IMR-90 (cell line): ENCODE measurements around the gene TMCC3.

ENCODE experiments used
- ELK1 ChIP-seq: fragments of 150-350 bp; IDR thresholded peaks from 2 replicates; pipeline ENCODE4 v1.6.1; 2016; ENCODE audit warnings: low read depth, mild to moderate bottlenecking, low read length, moderate library complexity, borderline replicate concordance
- FOS ChIP-seq: fragments of 150-350 bp; IDR thresholded peaks from 2 replicates; pipeline ENCODE4 v1.6.1; 2016; ENCODE audit warnings: low read depth, low read length
- MXI1 ChIP-seq: IDR thresholded peaks from 2 replicates; pipeline ENCODE4 v1.6.1; 2012; ENCODE audit warnings: low read depth, mild to moderate bottlenecking, low read length, moderate library complexity, borderline replicate concordance
- POLR2A ChIP-seq: IDR thresholded peaks from 2 replicates; pipeline ENCODE4 v1.6.1; 2012; ENCODE audit warnings: mild to moderate bottlenecking, low read depth, low read length
- RAD21 ChIP-seq: IDR thresholded peaks from 2 replicates; pipeline ENCODE4 v1.6.1; 2012; ENCODE audit warnings: low read length, improper control_type of control experiment
- TF ChIP-seq, protein P1 (sequence below): conservative IDR thresholded peaks from 2 replicates; pipeline ENCODE4 v1.5.1; 2012; ENCODE audit warnings: mild to moderate bottlenecking, low read depth, low read length, improper control_type of control experiment

DNA sequence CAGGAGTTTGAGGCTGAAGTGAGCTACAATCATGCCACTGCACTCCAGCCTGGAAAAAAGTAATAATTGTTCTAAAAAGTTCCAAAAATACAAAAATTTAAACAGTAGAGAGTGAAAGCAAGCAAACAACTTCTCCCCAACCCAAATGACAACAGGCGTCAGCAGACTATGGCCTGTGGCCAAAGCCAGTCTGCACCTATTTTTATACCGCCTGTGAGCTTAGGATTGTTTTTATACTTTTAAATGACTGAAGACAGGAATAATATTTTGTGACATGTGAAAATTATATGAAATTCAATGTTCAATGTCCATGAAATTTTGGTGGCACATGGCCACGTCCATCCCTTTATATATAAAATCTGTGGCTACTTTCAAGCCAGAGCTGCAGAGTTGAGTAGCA, 48.2 kb upstream of the TMCC3 start:
- TF ChIP-seq POLR2A: no peak
- TF ChIP-seq, protein P1, sequence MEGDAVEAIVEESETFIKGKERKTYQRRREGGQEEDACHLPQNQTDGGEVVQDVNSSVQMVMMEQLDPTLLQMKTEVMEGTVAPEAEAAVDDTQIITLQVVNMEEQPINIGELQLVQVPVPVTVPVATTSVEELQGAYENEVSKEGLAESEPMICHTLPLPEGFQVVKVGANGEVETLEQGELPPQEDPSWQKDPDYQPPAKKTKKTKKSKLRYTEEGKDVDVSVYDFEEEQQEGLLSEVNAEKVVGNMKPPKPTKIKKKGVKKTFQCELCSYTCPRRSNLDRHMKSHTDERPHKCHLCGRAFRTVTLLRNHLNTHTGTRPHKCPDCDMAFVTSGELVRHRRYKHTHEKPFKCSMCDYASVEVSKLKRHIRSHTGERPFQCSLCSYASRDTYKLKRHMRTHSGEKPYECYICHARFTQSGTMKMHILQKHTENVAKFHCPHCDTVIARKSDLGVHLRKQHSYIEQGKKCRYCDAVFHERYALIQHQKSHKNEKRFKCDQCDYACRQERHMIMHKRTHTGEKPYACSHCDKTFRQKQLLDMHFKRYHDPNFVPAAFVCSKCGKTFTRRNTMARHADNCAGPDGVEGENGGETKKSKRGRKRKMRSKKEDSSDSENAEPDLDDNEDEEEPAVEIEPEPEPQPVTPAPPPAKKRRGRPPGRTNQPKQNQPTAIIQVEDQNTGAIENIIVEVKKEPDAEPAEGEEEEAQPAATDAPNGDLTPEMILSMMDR: no peak
- no peak for TF ChIP-seq FOS
- no peak for TF ChIP-seq MXI1
- TF ChIP-seq RAD21: no peak
- TF ChIP-seq ELK1: no peak
